ENCODE data around the gene DOHH. TPM values are rescaled to one million over a fixed set of nuclear protein-coding genes. Genes with fewer than 3 reads are reported as not detected.

DOHH gene
- total and polyA plus RNA-seq, 2 donors (not counting 3 experiments of a cell fraction or from before 2014, with no cell fraction given) = 8.7 to 15.2 TPM

DNA sequence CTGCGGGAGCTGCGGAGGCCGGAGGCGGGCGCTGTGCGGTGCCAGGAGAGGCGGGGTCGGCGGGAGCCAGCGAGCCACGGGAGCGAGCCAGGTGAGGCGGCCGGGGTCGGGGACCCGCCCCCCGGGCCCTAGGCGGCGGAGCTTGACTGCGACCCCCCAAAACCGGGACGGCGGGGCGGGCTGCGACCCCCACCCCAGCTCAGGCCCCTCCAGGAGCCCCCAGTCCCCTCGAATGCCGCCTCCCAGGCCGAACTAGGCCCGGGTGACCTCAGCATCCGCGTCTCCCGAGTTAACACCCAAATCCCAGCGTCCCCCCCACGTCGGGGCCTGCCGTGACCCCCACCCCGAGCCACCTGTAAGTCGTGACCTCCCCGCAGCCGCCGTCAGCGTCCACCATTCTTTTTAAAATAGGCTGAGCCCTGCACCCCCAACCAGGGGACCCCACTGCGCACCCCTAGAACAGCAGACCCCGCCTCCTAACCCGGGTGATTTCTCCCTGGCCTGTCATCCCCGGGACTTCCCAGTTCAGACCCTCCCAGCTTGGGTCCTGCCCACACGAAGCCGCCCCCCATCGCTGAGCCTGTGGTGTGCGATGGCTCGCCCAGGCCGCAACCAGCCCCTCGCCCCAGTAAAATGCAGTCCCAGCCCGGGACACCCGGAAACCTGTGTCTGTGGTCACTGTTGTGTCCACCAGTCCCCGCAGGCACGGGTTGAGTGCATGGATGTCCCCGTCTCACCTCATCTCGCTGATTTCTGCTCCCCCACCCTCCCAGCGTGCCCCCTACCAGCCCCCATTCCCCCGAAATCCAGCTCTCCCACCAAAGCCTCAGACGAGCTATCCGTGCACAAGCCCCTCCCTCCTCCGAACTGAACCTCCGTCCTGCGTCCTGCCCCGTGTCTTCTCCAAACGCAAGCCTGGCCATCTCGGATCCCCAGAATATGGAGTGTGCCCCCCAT is 6.2 kb upstream of the DOHH start:
- CTCF ChIA-PET = interaction anchor here (0.7 to 1.9 kb wide), 2 partner anchors 22 to 38 kb away, joined by 3 to 9 read pairs; no protein-coding TSS in a partner anchor
- TF ChIP-seq FOS (IDR thresholded peaks at IDR 0.05; ENCODE audit: borderline replicate concordance, insufficient read depth, low read length) = no peak
- TF ChIP-seq POLR2A (IDR thresholded peaks at IDR 0.05; ENCODE audit: low read depth, low read length) = no peak
- TF ChIP-seq POLR2AphosphoS5 (IDR thresholded peaks at IDR 0.05; ENCODE audit: insufficient read depth, low read depth, low read length) = no peak
- TF ChIP-seq, protein P1, sequence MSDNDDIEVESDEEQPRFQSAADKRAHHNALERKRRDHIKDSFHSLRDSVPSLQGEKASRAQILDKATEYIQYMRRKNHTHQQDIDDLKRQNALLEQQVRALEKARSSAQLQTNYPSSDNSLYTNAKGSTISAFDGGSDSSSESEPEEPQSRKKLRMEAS (IDR thresholded peaks at IDR 0.05; ENCODE audit: insufficient read depth, insufficient read length) = no peak
- TF ChIP-seq MYC (IDR thresholded peaks at IDR 0.05; ENCODE audit: low read depth, low read length) = no peak
- TF ChIP-seq EZH2 (IDR thresholded peaks at IDR 0.05; ENCODE audit: borderline replicate concordance, low read depth, low read length, severe bottlenecking) = no peak
- no peak for TF ChIP-seq GATA2 (IDR thresholded peaks at IDR 0.05; ENCODE audit: insufficient read depth, insufficient read length, low read depth, low read length)
- no peak for TF ChIP-seq JUN (IDR thresholded peaks at IDR 0.05; ENCODE audit: borderline replicate concordance, insufficient read depth, insufficient read length, low read depth)
- TF ChIP-seq, protein P2, sequence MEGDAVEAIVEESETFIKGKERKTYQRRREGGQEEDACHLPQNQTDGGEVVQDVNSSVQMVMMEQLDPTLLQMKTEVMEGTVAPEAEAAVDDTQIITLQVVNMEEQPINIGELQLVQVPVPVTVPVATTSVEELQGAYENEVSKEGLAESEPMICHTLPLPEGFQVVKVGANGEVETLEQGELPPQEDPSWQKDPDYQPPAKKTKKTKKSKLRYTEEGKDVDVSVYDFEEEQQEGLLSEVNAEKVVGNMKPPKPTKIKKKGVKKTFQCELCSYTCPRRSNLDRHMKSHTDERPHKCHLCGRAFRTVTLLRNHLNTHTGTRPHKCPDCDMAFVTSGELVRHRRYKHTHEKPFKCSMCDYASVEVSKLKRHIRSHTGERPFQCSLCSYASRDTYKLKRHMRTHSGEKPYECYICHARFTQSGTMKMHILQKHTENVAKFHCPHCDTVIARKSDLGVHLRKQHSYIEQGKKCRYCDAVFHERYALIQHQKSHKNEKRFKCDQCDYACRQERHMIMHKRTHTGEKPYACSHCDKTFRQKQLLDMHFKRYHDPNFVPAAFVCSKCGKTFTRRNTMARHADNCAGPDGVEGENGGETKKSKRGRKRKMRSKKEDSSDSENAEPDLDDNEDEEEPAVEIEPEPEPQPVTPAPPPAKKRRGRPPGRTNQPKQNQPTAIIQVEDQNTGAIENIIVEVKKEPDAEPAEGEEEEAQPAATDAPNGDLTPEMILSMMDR (IDR thresholded peaks at IDR 0.05; ENCODE audit: extremely low read depth in 1 of 2, insufficient read depth in 1 of 2, low read depth in 1 of 2, low read length in 2 of 2) = no peak
- dilution Hi-C loops (cut with MboI; ENCODE audit: extremely low pct_ligation_motif_present, low sequenced_read_pairs) (no loop called here), intact Hi-C loops (cut with micrococcal nuclease) (loop anchor here (2.0 kb wide), 1 partner anchor 66 kb away; the partner anchor contains the start of gene HMG20B)
- Histone ChIP-seq H3K9me3 (replicated peaks; ENCODE audit: control insufficient read depth, insufficient read depth, low read length) (no peaks in the 10 kb centered on the region), H3K79me2 (ENCODE audit: control insufficient read depth, insufficient read depth, low read length) (peaks cover 55% of the 10 kb centered on the region), H3K36me3 (ENCODE audit: control insufficient read depth in 2 of 2, extremely low read depth in 1 of 2, insufficient read depth in 2 of 2, low read length in 2 of 2) (peaks cover 0 to 10% of the 10 kb centered on the region in 2 experiments), H4K20me1 (replicated peaks; ENCODE audit: control insufficient read depth, extremely low read depth, insufficient read depth, low read length) (no peaks in the 10 kb centered on the region), H3K9me1 (replicated peaks; ENCODE audit: control insufficient read depth, extremely low read depth, insufficient read depth, low read length) (no peaks in the 10 kb centered on the region), H3K27me3 (ENCODE audit: control insufficient read depth in 2 of 2, insufficient read depth in 2 of 2, low read length in 2 of 2) (no peaks in the 10 kb centered on the region), H3K9ac (replicated peaks; ENCODE audit: extremely low read depth, insufficient read depth, low read length) (peak overlapping the region; percentile 85), H3K4me2 (ENCODE audit: insufficient read depth, low read length) (peak overlapping the region; percentile 73), H2AFZ (ENCODE audit: low read depth, low read length) (peak overlapping the region; percentile 49), H3K27ac (ENCODE audit: insufficient read depth, low read depth, low read length) (peak overlapping the region; percentile 48), H3K4me1 (ENCODE audit: control insufficient read depth, extremely low read depth, insufficient read depth, low read length) (peaks cover 10% of the 10 kb centered on the region), H3K4me3 (replicated peaks in 1 of 3; ENCODE audit: insufficient read depth in 1 of 3, low read depth in 1 of 3, low read length in 3 of 3) (peak overlapping the region; percentile 72 to 91 (median 77))
- no peak for FAIRE-seq
- no TSS peak for BruUV-seq (replicated peaks)
- DNase-seq (ENCODE audit: low read depth, low spot score) = peak; percentile 14
- POLR2A ChIA-PET = no interaction called here

Measured in endothelial cell of umbilical vein (primary cell).